HG02884 (cell line): ENCODE measurements around the gene PLAC8L1.

Source experiments
- ATAC-seq: cut with Tn5 transposase; IDR thresholded peaks from one replicate; pipeline ENCODE4 v1.9.1; 2021; ENCODE audit warnings: mild to moderate bottlenecking, moderate library complexity; ENCODE audit not compliant: unreplicated experiment

Gene PLAC8L1

GRCh38 chr5:146081556-146081955 lies 23.8 kb downstream of the PLAC8L1 start:
- no peak for ATAC-seq

- peak; percentile 36 for ATAC-seq
Observed at GRCh38 chr5:146079695-146080373, 25.5 kb downstream of the PLAC8L1 start.

GRCh38 chr5:146078566-146078965 lies 26.8 kb downstream of the PLAC8L1 start:
- ATAC-seq = no peak

GRCh38 chr5:146076455-146076854 lies 28.9 kb downstream of the PLAC8L1 start:
- ATAC-seq = no peak

- no peak for ATAC-seq
Observed at GRCh38 chr5:146076028-146076427, 29.3 kb downstream of the PLAC8L1 start.

GRCh38 chr5:146073239-146073900 lies 32.0 kb downstream of the PLAC8L1 start:
- ATAC-seq = no peak

GRCh38 chr5:146072595-146072994 lies 32.8 kb downstream of the PLAC8L1 start:
- no peak for ATAC-seq

- ATAC-seq = no peak
Observed at GRCh38 chr5:146071171-146071570, 34.2 kb downstream of the PLAC8L1 start.

GRCh38 chr5:146070746-146071145 lies 34.6 kb downstream of the PLAC8L1 start:
- no peak for ATAC-seq

GRCh38 chr5:146069780-146070099 lies 35.6 kb downstream of the PLAC8L1 start:
- ATAC-seq = peak; percentile 52

- no peak for ATAC-seq
Observed at GRCh38 chr5:146068977-146069779, 36.2 kb downstream of the PLAC8L1 start.

GRCh38 chr5:146068206-146068605 lies 37.2 kb downstream of the PLAC8L1 start:
- ATAC-seq = no peak

- ATAC-seq = no peak
Observed at GRCh38 chr5:146066968-146067367, 38.4 kb downstream of the PLAC8L1 start.

GRCh38 chr5:146060221-146060585 lies 45.2 kb downstream of the PLAC8L1 start:
- ATAC-seq = no peak

GRCh38 chr5:146059460-146060220 lies 45.7 kb downstream of the PLAC8L1 start:
- ATAC-seq = no peak

GRCh38 chr5:146055432-146055831 lies 49.9 kb downstream of the PLAC8L1 start:
- ATAC-seq = no peak

- no peak for ATAC-seq
Observed at GRCh38 chr5:146052780-146053179, 52.6 kb downstream of the PLAC8L1 start.

- ATAC-seq = no peak
Observed at GRCh38 chr5:146051678-146052077, 53.7 kb downstream of the PLAC8L1 start.

GRCh38 chr5:146050086-146050485 lies 55.3 kb downstream of the PLAC8L1 start:
- no peak for ATAC-seq

GRCh38 chr5:146049704-146050026 lies 55.7 kb downstream of the PLAC8L1 start:
- ATAC-seq = no peak

GRCh38 chr5:146048994-146049703 lies 56.2 kb downstream of the PLAC8L1 start:
- no peak for ATAC-seq
